HCEC 1CT (cell line): ENCODE results near the gene AUTS2.
"Not testable (repeated sequence)": the region's sequence is repeated elsewhere in the genome, so short reads cannot be mapped to it uniquely, and the experiment has no call there.

ENCODE experiments used
- DNase-seq: peaks from one replicate; pipeline ENCODE4 v3.0.0-alpha.2; 2017

Gene AUTS2

DNA sequence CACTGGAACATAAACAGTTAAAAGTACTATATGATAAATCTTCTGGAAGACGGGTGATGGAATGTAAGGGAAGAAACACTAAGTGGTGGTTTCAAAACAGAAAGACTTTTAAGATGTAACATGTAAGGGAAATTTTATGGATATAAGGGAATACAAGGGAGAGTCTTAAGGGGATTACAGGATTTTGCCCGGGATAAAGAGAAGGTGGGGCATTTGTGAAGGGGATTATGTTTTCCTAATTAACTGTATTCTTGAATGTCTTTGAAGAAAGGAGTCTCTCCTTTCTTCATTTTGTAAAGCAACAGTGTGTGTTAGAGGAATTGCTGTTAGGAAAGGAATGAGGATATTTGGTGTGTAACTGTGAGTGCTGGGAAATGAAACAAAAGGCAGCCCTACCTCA is 745.2 kb downstream of the AUTS2 start:
- no peak for DNase-seq

DNA sequence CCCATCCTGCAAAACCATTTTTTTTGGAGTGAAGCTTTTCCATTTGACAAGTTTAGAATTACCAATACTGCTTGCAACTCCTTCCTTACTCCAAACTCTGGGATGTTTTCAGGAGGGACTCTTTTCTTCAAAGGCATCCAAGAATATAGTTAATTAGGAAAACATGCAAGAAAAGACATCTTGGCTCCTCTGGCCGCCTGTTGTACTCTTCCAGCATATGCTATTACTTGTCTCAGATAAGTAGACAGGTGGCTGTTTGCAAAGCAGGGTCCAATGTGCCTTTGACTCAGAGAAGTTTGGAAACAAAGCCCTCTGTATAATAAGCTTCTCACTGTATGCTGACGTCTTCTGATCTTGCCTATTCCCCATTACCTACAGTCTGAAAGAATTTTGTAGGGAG is 746.5 kb downstream of the AUTS2 start:
- no peak for DNase-seq

DNA sequence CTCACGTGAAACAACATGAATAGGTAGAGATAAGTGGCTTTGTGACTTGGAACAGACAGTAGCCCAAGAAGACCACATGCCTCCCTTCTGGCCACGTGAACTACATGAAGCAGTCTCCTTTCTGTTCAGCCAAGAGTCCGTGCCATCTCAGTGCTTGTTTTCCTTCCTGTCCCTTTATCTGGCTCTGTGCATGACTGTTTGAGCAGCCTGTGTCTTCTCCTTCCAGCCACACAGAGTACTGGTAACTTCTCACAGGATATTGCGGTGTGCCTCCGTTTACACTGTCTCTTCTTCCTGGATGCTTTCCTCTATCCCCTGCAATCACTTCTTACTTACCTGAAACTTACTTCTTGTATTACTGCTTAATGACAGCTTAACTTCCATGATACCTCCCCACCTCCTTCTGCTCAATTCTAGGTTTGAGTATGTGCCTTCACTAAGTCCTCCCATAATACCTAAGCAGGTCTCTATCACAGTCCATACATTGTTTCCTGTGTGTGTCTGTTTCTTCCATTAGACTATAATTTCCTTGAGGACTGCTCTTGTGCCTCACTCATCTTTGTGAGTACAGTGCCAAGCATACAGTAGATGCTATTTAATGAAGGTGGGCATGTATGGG is 748.7 kb downstream of the AUTS2 start:
- DNase-seq: no peak

DNA sequence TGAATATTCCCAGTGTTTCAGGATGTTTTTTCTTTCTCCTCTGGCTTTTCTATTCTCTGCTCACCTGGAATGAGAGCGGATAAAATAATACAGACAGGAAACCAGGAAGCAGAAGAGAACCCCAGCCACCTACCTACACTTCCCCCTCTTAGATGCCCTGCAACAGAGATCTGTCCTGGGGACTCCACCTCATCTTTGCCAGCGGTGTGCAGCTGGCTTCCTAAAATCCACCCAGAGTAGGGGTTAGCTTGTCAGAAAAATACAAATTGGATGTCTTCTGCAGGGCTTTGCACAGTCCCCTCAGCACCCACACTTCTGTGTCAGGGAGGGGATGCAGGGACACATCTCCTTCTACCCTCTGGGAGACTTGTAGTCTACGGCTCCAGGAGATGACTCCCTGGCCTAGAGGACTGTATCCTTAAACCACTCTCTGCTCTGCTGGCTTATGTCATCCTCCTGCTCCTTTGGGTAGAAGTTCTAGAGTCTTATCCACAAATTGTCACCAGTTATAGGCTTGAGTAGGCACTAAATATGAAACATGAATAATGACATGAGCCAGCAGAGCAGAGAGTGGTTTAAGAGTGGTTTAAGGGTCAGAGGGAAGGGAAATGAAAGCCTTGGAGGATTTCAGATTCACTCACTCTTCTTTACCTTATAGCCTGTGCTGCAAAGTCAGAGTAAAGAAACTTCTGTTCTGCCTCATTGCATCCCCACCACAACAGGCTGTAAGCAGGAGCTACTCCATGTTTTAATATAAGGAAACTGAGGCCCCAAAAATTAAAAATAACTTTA is 749.4 kb downstream of the AUTS2 start:
- no peak for DNase-seq

DNA sequence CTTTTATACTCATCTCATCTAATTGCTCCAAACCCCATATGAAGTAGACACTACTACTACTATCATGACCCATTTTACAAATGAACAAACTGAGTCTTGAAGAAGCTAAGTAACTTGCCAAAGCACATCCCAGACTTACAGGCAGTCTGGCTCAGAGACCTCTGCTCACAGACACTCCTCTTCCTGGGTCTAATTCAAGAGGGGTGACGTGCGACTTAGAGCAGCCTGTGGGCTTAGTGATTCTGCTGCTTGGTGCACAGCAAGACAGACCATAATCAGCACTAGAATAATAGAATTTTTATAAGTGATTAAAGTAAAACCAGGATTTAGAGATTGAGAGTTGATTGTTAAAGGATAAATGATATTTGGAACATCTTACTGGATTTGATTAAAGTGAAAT is 750.8 kb downstream of the AUTS2 start:
- DNase-seq: no peak

DNA sequence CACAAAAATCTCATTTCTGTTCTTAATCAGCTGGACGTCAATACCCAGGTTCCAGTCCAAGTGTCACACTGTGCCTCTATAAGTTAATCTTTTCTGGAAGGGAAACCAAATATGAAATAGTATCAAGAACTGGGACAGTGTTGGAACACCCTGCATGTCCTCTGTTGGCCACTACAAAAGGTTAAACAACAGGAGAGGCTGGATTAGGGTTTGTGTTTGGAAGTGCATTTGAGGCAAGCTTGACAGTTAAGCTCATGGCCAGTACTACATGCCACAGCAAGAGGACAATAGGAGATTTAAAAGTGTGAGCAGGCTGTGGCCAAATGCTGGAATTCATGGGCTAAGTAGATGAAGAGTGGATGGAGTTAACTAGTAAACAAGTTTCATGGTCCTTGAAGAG is 751.5 kb downstream of the AUTS2 start:
- no peak for DNase-seq

DNA sequence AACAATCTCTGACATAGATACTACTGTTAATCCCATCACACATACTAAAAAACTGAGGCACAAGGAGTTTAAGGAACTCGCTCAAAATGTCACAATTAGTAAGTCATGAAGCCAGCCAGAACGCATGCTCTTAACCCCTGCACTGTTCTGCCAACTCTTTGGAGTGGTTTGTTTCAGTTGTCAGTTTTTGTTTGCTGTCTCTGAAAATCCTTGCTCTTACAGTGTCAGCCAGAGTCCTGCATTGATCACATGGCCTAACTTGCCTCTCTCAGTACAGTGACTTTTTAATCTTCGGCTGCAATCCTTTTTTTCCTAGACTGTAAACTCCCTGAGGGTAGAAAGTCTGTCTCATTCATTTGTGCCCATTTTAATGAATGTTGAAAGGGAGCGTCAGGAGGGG is 753.8 kb downstream of the AUTS2 start:
- no peak for DNase-seq

DNA sequence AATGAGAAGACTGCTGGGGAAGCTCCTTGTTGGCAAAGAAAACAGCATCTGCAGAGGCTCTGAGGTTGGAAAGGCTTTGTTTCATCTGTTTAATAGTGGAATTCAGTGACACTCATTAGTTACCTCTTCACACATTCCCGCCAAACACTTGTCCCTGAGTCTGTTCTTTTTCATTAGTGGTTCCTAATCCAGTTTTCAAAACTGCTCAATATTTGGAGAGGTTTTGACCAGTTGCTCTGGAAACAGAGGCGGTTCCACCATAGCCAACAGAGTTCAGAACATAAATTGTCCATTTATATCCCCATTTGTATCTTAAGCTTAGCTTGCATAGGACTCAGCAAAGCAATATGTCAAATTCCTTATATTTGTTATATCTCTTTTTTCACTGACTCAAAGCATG is 754.6 kb downstream of the AUTS2 start:
- DNase-seq: no peak

DNA sequence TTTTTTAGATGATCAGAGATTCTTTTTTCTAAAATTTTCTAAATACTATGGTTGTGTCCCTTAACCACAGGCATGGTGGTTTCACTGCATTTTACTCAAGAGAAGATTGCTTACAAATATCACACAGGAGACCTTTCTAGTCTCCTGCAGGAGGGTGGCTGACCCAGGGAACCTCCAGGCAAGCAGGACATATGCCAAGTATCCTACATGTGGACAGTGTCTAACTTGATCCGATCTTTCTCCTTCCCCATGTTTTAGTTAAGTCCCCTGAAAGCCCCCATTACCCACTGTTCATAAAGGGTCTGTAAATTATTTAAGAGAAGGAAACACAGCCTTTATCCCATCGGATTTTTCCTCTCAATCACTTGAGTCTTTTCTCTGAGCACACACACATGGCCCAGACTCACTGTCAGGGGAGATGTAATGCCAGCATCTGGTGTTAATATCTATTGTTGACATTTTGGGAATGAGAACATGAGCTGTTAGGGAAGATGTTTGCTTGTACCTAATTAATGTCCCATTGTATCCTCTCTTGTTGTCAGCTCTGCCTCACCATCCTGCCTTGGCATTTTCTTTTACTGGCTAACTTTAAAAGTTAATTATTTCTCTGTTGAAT is 755.2 kb downstream of the AUTS2 start:
- DNase-seq: no peak

DNA sequence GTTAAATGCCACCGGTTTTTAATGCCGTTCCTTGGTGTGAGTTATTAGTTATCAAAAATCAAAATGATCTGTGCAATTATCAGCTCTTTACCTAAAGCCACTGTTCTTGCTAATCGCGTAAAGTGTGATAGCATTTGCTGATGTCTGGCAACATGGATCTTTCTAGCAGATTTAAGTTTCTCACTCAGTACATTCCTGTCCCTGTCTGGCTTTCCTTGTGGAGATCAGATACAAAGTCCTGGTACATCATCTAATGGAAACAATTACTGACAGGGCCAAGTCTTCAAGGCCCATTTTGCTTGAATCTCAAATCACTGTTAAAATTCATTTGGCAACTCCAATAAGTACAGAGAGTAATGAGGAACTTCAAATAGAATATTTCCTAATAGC is 755.7 kb downstream of the AUTS2 start:
- no peak for DNase-seq

DNA sequence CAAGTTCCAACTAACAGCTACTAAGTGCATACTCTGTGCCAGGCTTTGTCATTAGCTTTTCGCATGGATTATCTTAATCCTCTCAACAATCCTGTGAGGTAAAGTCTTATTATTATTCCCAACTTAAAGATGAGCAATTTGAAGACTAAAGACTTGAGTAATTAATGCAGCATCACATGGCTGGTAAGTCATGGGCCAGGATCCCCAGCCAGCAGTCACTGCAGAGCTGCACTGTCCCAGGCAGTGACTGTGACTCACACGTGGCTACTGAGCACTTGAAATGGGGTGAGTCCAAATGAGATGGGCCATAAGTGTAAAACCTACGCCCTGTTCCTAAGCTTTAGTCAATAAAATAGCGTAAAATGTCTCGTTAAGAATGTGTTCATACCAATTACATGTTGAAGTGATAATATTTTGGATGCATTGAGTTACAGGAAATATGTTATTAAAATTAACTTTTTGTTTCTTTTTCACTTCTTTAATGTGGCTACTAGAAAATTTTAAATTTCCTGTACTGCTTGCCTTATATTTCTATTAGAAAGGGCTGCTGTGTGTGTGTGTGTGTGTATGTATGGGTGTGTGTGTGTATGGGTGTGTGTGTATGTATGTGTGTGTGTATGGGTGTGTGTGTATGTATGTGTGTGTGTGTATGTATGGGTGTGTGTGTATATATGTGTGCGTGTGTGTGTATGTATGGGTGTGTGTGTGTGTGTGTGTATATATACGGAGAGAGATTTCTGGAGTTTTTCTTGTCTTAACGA is 756.3 kb downstream of the AUTS2 start:
- DNase-seq: no peak

DNA sequence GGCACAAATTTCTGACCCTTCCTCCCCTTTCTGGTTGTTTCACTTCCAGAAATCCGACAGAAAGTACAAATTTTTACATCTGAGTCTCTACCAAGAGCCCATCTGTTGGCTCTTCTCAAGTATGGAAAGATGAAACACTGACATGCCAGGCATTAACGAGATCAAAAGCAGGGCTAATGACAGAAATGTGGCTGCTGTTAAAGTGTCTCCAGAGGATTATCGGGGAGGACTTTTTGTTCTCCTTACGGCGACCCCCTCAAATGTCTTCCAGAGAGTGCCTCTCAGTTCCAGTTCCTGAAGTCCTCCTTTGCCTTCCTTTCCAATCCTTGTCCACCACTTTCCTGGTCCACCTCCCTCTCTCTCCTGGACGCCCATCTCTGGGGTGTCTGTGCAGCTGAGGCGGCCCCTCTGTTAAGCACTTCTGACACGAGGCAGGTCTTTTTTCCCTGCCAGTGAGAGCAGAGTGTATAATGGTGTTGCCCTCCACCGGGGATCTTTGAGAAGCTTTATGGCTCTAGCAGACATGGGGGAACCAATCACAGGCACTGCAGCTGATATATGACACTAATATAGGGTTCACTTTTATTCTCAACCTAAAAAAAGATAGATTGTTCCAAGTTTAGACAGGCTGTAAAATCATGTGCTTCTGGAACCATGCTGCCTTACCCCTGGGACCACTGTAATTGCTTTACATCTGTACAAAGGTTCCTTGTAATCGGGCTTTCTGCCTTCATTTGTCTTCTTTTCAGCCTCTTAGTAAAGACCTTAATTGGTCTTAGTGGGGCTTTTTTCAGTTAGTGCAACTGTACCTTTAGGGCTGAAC is 757.1 kb downstream of the AUTS2 start:
- DNase-seq: no peak

DNA sequence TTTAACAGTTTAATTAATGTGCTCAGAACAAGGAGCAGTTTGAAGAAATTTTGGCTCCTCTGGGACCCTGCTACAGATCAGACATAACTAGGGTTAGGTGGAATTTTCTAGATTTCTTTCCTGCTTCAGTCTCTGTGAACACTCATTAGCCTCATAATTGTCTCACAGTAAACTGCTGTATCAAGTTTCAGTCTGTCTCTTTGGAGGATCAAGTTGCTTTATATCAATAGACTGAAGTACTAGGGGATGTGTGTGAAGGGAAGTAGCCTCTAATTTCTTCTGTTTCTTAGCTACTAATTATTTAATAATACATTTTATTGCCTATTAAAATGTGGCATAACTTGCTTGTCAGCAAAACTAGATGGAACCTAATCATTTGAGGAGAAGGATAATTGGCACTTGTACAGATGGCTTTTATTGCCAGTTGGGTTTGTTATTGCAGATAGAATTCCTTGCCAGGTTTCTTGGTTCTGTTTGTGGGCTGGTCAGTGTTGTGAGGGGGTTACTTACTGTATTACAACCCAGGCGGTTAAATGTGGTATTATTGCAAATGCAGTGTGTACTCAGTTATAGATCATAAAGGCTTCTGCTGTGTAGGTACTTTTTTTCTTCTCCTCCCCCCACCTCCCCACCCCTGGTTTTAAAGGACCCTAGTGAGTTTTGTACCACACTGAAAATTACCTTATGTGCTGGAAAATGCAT is 758.0 kb downstream of the AUTS2 start:
- DNase-seq: no peak

DNA sequence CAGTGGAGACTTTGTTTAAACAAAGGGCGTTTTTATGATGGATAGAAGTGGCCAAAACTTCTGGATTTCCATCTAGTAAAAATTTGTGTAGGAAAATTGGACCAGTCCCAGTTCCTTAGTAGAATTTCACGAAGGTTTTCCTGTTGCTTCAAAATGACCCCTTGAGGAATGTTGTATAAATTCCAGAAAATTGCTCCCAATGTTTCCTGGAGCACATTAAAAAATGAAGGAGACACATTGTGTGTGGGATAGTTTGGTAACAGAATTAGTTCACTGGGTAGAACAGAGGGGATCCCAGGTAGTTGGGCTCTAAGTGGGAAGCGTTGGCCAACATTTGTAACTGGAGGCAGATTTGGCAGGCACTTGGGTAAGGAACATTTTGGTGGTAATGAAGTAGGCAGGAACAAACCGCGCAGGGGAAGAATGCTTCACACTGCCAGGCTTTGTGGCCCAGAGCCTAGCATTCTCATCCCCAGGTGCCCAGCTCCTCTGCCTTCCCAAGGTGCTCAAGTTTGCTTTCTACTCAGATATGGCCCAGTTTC is 758.6 kb downstream of the AUTS2 start:
- DNase-seq: no peak

DNA sequence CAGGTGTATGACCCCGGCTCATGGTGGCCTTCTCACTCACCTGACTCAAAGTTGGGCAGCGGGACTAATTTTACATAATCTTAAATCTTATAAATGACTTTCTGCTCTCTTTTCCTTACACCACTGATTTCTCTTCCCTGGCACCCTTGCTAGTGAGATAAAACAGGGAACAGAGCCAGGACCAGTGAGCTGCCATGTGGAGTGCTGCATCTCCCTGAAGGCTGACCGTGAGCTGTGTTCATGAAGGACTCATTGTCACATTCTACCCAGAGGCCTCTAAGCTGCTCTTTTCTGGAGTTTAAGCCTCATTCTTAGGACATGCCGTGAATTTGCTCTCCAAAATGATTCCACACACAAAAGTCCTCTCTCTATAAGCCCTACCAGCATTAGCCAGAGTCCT is 762.3 kb downstream of the AUTS2 start:
- no peak for DNase-seq

DNA sequence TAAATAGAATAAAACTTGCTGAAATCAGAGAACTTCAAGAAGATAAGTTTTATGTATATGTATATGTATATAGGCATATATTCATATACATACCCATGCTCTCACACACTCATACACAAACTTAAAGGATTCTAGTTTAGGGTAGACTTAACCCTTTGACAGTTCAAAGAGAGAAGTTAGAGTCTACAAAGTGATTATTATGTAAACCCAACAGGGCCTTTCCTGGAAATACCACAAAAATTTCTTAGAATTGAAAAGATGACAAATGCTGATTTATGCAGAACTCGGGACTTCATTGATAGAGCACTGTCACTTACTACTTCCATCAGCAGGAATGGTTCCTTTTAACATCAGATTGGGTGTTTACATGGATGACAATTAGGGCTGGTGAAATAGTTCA is 763.5 kb downstream of the AUTS2 start:
- DNase-seq: no peak

DNA sequence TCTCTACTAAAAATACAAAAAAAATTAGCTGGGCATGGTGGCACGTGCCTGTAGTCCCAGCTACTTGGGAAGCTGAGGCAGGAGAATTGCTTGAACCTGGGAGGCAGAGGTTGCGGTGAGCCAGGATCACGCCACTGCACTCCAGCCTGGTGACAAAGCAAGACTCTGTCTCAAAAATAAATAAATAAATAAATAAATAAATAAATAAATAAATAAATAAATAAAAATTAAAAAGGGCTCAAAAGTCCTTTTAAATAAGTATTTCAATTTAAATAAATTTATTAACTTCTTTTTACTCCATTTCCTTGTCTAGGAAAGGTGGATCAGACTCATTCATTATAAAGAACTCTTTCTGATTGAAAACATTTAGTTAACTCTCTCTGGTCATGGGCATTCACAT is 766.1 kb downstream of the AUTS2 start:
- DNase-seq: not testable (repeated sequence)

DNA sequence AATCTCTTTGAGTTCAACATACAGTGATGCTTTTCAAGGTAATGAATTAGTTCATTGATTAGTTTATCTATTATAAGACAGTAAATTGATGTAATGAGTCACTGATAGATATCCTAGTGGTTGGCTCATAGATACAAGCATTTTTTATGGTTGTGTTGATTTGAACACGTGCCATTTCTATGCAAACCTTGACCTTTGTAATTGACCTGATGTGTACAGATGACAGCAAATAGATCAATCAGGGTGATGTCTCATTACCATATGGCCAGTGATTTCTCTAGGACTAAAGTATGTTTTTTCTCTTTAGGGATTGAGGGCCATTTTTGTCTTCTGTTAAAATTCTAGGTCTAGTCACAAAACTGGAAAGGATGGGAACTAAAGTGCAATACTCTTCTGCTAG is 773.4 kb downstream of the AUTS2 start:
- no peak for DNase-seq

DNA sequence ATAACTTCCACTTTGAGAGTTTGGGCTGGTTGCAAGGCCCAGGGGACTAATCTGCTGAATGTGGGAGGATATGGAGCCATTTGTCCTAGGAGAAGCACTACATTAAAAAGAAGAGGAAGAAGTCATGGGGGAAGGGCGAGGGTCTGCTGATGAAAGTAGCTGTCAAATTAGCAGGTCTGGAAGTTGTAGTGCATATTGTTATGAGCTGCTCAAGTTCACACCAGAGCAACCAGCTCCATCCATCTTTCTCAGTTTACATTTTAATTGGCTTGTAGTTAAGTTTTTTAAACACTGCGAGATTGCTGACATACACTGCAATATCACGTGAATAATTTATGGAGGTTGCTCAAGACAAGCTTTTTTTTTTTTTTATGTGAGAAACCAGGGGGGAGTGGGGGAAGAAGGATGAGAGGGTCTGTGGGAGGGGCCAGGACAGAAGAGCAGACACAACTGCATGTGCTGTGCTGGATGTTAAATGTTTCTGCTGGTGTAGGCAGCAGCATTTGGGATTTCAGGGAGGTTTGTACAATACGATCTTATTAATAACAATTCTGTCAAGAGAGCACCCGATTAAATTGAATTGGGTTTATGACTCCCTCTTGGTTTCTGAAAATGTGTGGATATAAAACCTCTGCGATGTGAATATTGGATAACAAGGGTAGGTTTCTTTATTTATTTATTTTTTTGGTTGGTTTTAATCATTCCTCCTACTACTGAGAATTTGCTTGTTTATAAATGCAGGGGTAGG is 774.7 kb downstream of the AUTS2 start:
- no peak for DNase-seq

DNA sequence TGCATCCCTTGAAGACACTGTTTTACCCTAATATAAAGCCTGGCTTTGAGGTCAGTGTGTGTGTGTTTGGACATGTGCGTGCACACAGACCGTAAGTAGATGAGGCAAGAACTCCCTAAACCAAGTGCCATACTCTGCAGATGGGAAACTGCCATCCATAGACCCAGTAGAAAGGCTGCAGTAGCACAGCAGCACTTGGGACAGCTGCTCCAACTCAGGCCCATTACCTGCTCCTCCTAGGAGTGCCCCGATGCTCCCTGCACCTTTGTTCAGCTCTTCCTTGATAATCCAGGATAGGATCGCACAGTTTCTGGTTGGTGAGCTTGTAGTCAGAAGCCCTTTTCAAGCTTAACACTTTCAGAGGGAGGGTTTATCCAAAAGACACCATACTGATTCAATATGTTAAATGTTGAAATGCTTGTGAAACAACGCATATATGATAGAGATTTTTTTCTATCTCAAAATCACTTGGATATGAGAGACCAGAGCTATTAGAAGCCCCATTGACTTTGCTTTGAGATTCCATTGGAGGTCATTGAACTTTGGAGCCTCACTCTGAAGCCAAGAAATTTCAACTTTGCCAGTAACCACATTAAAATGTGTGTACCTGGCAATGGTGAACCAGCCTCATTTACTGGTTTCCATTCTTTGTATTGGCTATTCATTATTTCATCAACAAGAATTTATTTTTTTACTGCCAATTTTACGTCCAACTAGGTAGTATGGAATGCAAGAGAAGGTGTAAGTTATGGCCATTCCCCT is 776.7 kb downstream of the AUTS2 start:
- no peak for DNase-seq
